GM12878 (cell line): Measurements from ENCODE around the gene FBRSL1. TPM values are rescaled to one million over a fixed set of nuclear protein-coding genes. Genes with fewer than 3 reads are reported as not detected.
A peak's percentile ranks its signal among the peaks of the same experiment; 100 is the strongest.

ENCODE experiments used
- ATAC-seq: fragments of 200-7000 bp; cut with Tn5 transposase; 3 replicates; pipeline ENCODE4 v1.9.1; 2020; ENCODE audit warnings: mild to moderate bottlenecking, moderate library complexity
- BruUV-seq: library from RNA; stranded (reverse); fragments of 400-500 nt; replicated peaks from 2 replicates; lab custom pipeline; 2021; lab: Mats Ljungman, UMichigan
- CTCF ChIA-PET: fragments of 300-600 bp; sonication (Branson Sonifier 250); formaldehyde crosslinking; extraction: SDS; loops from one replicate; lab custom pipeline; 2021; ENCODE audit warnings: inconsistent platforms; lab: Yijun Ruan, JAX
- POLR2A ChIA-PET: fragments of 350-600 bp; formaldehyde crosslinking; extraction: SDS; loops from one replicate; lab custom pipeline; 2021; ENCODE audit warnings: inconsistent platforms; lab: Charles Lee
- RAD21 ChIA-PET: fragments of 300-600 bp; sonication (Branson Sonifier 250); formaldehyde crosslinking; loops from one replicate; lab custom pipeline; 2023; ENCODE audit warnings: antibody characterized with exemption; ENCODE audit not compliant: unreplicated experiment; lab: Charles Lee
- SMC1A ChIA-PET: fragments of 300-600 bp; sonication (Branson Sonifier 250); formaldehyde crosslinking; loops from one replicate; lab custom pipeline; 2023; ENCODE audit not compliant: unreplicated experiment, uncharacterized antibody; lab: Charles Lee
- DNase-seq: peaks from one replicate; pipeline ENCODE4 v3.0.0-alpha.2; 2011; ENCODE audit warnings: low read depth, low spot score
- FAIRE-seq: peaks from 3 replicates; lab custom pipeline; 2011; peaks lifted over from hg19 to GRCh38; lab: Jason Lieb, UNC
- H2AFZ ChIP-seq: 2 replicates; pipeline ENCODE4 v1.6.0; 2011; ENCODE audit warnings: low read depth, low read length, control low read depth; ENCODE audit not compliant: control insufficient read depth
- H3K27ac ChIP-seq: 2 replicates; pipeline ENCODE4 v1.5.1; 2011; ENCODE audit warnings: control low read depth; ENCODE audit not compliant: control insufficient read depth, insufficient read depth
- H3K27me3 ChIP-seq, 2 experiments: replicated peaks in 1 of 2; 2 replicates each; pipeline versions ENCODE4 v1.6.0 to v1.6.1; 2011; ENCODE audit warnings: low read length in 1 of 2; ENCODE audit not compliant: control insufficient read depth in 2 of 2, insufficient read depth in 2 of 2
- H3K36me3 ChIP-seq, 2 experiments: 2 replicates each; pipeline ENCODE4 v1.5.1; 2011; ENCODE audit warnings: low read length in 1 of 2; ENCODE audit not compliant: control insufficient read depth in 2 of 2, insufficient read depth in 2 of 2
- H3K4me1 ChIP-seq: 2 replicates; pipeline ENCODE4 v1.6.1; 2011; ENCODE audit warnings: mild to moderate bottlenecking, low read length, moderate library complexity, mixed read lengths; ENCODE audit not compliant: control insufficient read depth, insufficient read depth
- H3K4me2 ChIP-seq: 2 replicates; pipeline ENCODE4 v1.6.0; 2011; ENCODE audit warnings: control low read depth; ENCODE audit not compliant: control insufficient read depth, insufficient read depth
- H3K4me3 ChIP-seq: fragments of 200-600 bp; sonication (generic); 2 replicates; pipeline ENCODE4 v1.5.1; 2016
- H3K79me2 ChIP-seq: 2 replicates; pipeline ENCODE4 v1.6.0; 2011; ENCODE audit warnings: low read length; ENCODE audit not compliant: control insufficient read depth, insufficient read depth
- H3K9ac ChIP-seq: 2 replicates; pipeline ENCODE4 v1.8.0; 2011; ENCODE audit warnings: low read length, control low read depth, mixed read lengths; ENCODE audit not compliant: control insufficient read depth, insufficient read depth
- H3K9me3 ChIP-seq: replicated peaks from 3 replicates; pipeline ENCODE4 v1.5.1; 2011; ENCODE audit warnings: mild to moderate bottlenecking, low read length; ENCODE audit not compliant: control insufficient read depth, insufficient read depth
- H4K20me1 ChIP-seq: 2 replicates; pipeline ENCODE4 v1.6.0; 2011; ENCODE audit not compliant: control insufficient read depth, insufficient read depth
- CREB1 ChIP-seq: IDR thresholded peaks from 2 replicates; pipeline ENCODE4 v1.6.1; 2012; ENCODE audit warnings: low read depth, mild to moderate bottlenecking, inconsistent platforms
- SMARCA5 ChIP-seq: fragments of 450-650 bp; IDR thresholded peaks from 2 replicates; pipeline ENCODE4 v1.6.1; 2017; ENCODE audit warnings: mild to moderate bottlenecking
- ZNF217 ChIP-seq: fragments of 450-650 bp; IDR thresholded peaks from 2 replicates; pipeline ENCODE4 v1.6.1; 2017; ENCODE audit warnings: antibody characterized with exemption, mild to moderate bottlenecking
- WGBS: methylation state at CpG from one replicate; pipeline ENCODE4 v1.1.6; 2016; ENCODE audit warnings: low lambda C conversion rate; ENCODE audit not compliant: insufficient replicate concordance, insufficient coverage; ENCODE audit errors: missing lambda C conversion rate; 5-methylcytosine and 5-hydroxymethylcytosine counted together
- in situ Hi-C: fragments of 300-500 bp; cut with MboI; formaldehyde crosslinking; loops from 9 replicates; pipeline ENCODE4 v1.14.3; 2018; ENCODE audit warnings: mixed read lengths
- intact Hi-C: fragments of 100-400 bp; cut with micrococcal nuclease; formaldehyde crosslinking; loops from one replicate; pipeline ENCODE4 v1.14.2; 2022; ENCODE audit not compliant: unreplicated experiment
- polyA plus RNA-seq, 11 experiments: library from polyadenylated mRNA; depleted of rRNA in 4 of 11; unstranded in 6 of 11; stranded (reverse) in 5 of 11; fragments of >200 nt; fragmentation: Nextera tagmentation in 4 of 11; fragmentation: Illumina TruSeq in 1 of 11; extraction: Ambion mirVana in 4 of 11; extraction: Trizol in 1 of 11; gene quantifications; 1 replicate in 1 of 11; 2 replicates in 10 of 11; pipeline versions ENCODE4 v1.2.1 to v1.2.3, GENCODE V29; 2011 to 2016; ENCODE audit warnings: inconsistent platforms in 2 of 11, missing spikeins in 2 of 11, low read depth in 1 of 11
- total RNA-seq, 4 experiments: library from RNA; depleted of rRNA in 3 of 4; stranded (reverse); fragments of >200 nt in 3 of 4; fragmentation: Illumina TruSeq in 1 of 4; extraction: Trizol in 1 of 4; gene quantifications; 2 replicates each; pipeline versions ENCODE4 v1.2.1 to v1.2.3, GENCODE V29; 2013 to 2021
- TF ChIP-seq, protein P1 (sequence below): fragments of 450-650 bp; IDR thresholded peaks from 2 replicates; pipeline ENCODE4 v1.6.1; 2017; ENCODE audit warnings: mild to moderate bottlenecking

FBRSL1 gene
- total and polyA plus RNA-seq, 10 of the 15 experiments (the other 5 are each of a cell fraction or from before 2014, with no cell fraction given) = 0.19 to 55.1 (median 4.1) TPM

DNA sequence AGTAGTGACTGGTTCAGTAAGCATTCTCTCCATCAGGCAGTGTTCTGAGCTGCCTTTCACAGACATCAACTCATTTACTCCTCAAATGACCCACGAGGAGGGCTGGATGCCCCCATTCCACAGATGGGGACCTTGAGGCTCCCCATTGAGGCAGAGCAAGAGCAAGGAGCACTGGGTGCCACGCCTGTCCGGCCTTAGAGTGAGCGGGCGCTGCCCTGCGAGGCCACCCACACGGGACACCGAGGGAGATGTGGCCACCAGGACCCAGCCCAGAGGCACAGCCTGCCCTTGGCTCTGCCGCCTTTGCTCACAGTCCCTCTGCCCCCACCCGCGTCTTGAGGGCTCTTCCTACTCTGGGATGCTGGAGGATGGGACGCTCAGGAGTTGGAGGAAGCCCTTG lies 3.0 kb downstream of the FBRSL1 start:
- H2AFZ ChIP-seq = no peak overlapping the region
- peak overlapping the region; percentile 93 for H3K4me2 ChIP-seq
- DNase-seq (no peak), FAIRE-seq (no peak), ATAC-seq (peak; percentile 1; the same call in 2 of the 3 replicates)
- H3K79me2 ChIP-seq = peaks cover 62% of the 10 kb centered on the region
- no peaks in the 10 kb centered on the region for H3K9me3 ChIP-seq
- peaks cover 39% of the 10 kb centered on the region for H3K4me1 ChIP-seq
- peak overlapping the region; percentile 66 for H3K27ac ChIP-seq
- CTCF ChIA-PET = interaction anchor here (1.3 to 1.4 kb wide), 2 partner anchors 30 to 78 kb away, joined by 4 to 5 read pairs; no protein-coding TSS in a partner anchor
- TF ChIP-seq CREB1 = no peak
- TF ChIP-seq, protein P1, sequence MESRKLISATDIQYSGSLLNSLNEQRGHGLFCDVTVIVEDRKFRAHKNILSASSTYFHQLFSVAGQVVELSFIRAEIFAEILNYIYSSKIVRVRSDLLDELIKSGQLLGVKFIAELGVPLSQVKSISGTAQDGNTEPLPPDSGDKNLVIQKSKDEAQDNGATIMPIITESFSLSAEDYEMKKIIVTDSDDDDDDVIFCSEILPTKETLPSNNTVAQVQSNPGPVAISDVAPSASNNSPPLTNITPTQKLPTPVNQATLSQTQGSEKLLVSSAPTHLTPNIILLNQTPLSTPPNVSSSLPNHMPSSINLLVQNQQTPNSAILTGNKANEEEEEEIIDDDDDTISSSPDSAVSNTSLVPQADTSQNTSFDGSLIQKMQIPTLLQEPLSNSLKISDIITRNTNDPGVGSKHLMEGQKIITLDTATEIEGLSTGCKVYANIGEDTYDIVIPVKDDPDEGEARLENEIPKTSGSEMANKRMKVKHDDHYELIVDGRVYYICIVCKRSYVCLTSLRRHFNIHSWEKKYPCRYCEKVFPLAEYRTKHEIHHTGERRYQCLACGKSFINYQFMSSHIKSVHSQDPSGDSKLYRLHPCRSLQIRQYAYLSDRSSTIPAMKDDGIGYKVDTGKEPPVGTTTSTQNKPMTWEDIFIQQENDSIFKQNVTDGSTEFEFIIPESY = no peak
- peak; percentile 53; the same call in 1 of the 2 replicates for TF ChIP-seq SMARCA5
- peak; percentile 22; the same call in 1 of the 2 replicates for TF ChIP-seq ZNF217
- H3K27me3 ChIP-seq = no peaks in the 10 kb centered on the region
- H4K20me1 ChIP-seq = no peaks in the 10 kb centered on the region; the same call in 1 of the 2 replicates
- POLR2A ChIA-PET = interaction anchor here (0.5 kb wide), 2 partner anchors 22 to 26 kb away, joined by 3 read pairs; no protein-coding TSS in a partner anchor
- H3K36me3 ChIP-seq = no peaks in the 10 kb centered on the region; a peak in 1 of 4 replicates
- intact Hi-C loops (loop anchor here (1.0 kb wide), 1 partner anchor 44 kb away; no protein-coding TSS in a partner anchor), in situ Hi-C loops (no loop called here)
- WGBS = 84% methylated on average over 12 of the region's 12 CpGs
- SMC1A ChIA-PET = interaction anchor here (1.3 to 1.5 kb wide), 2 partner anchors 45 to 78 kb away, joined by 3 to 6 read pairs; no protein-coding TSS in a partner anchor
- H3K9ac ChIP-seq = peak overlapping the region; percentile 54
- RAD21 ChIA-PET = interaction anchor here (1.4 kb wide), 1 partner anchor 23 kb away, joined by 3 read pairs; no protein-coding TSS in a partner anchor
- no TSS peak for BruUV-seq
- H3K4me3 ChIP-seq = peak overlapping the region; percentile 75
